ENCODE measurements around the gene KRTAP1-4.
"Not testable (repeated sequence)": the region's sequence is repeated elsewhere in the genome, so short reads cannot be mapped to it uniquely, and the experiment has no call there.

Gene KRTAP1-4

GRCh38 chr17:41029633-41030245, at the start of gene KRTAP1-4:
Gene KRTAP1-4 (minus strand): TSS chr17:41030195. CDS start chr17:41030078, 117 bp downstream.
- DNase-seq (ENCODE audit: low spot score): no peak

- no peak for DNase-seq (ENCODE audit: low spot score)
Measured at GRCh38 chr17:41076788-41077187, 46.8 kb upstream of the KRTAP1-4 start.

- no peak for DNase-seq (ENCODE audit: low spot score)
Measured at GRCh38 chr17:41073676-41074075, 43.7 kb upstream of the KRTAP1-4 start.

- DNase-seq (ENCODE audit: low spot score): no peak
Measured at GRCh38 chr17:41071606-41072360, 41.8 kb upstream of the KRTAP1-4 start.

GRCh38 chr17:41069031-41069430, 39.0 kb upstream of the KRTAP1-4 start:
- DNase-seq (ENCODE audit: low spot score): no peak

- DNase-seq (ENCODE audit: low spot score): no peak
Measured at GRCh38 chr17:41067281-41067680, 37.3 kb upstream of the KRTAP1-4 start.

GRCh38 chr17:41065829-41066624, 36.0 kb upstream of the KRTAP1-4 start, which contains the start of gene KRTAP2-4:
Gene KRTAP2-4 (minus strand): TSS chr17:41065879. CDS start chr17:41065845, 34 bp downstream.
- DNase-seq (ENCODE audit: low spot score): no peak

- DNase-seq (ENCODE audit: low spot score): not testable (repeated sequence)
Measured at GRCh38 chr17:41065016-41065689, 35.2 kb upstream of the KRTAP1-4 start.

GRCh38 chr17:41064301-41064700, 34.3 kb upstream of the KRTAP1-4 start:
- no peak for DNase-seq (ENCODE audit: low spot score)

- no peak for DNase-seq (ENCODE audit: low spot score)
Measured at GRCh38 chr17:41063449-41063848, 33.5 kb upstream of the KRTAP1-4 start.

GRCh38 chr17:41061964-41062363, 32.0 kb upstream of the KRTAP1-4 start:
- no peak for DNase-seq (ENCODE audit: low spot score)

- DNase-seq (ENCODE audit: low spot score): no peak
Measured at GRCh38 chr17:41060052-41060604, 30.1 kb upstream of the KRTAP1-4 start, which contains the start of gene KRTAP2-3. Gene KRTAP2-3 (minus strand): TSS chr17:41060114. CDS start chr17:41060050, 64 bp downstream.

GRCh38 chr17:41059276-41060051, 29.5 kb upstream of the KRTAP1-4 start:
- not testable (repeated sequence) for DNase-seq (ENCODE audit: low spot score)

GRCh38 chr17:41058741-41059140, 28.7 kb upstream of the KRTAP1-4 start:
- no peak for DNase-seq (ENCODE audit: low spot score)

GRCh38 chr17:41057547-41057946, 27.6 kb upstream of the KRTAP1-4 start:
- DNase-seq (ENCODE audit: low spot score): no peak

GRCh38 chr17:41055130-41055529, 25.1 kb upstream of the KRTAP1-4 start, which contains the start of gene KRTAP2-2:
Gene KRTAP2-2 (minus strand): TSS chr17:41055230. CDS start chr17:41055211, 19 bp downstream.
- DNase-seq (ENCODE audit: low spot score): not testable (repeated sequence)

- not testable (repeated sequence) for DNase-seq (ENCODE audit: low spot score)
Measured at GRCh38 chr17:41054556-41054955, 24.6 kb upstream of the KRTAP1-4 start.

GRCh38 chr17:41054025-41054424, 24.0 kb upstream of the KRTAP1-4 start:
- DNase-seq (ENCODE audit: low spot score): no peak

GRCh38 chr17:41052566-41052965, 22.6 kb upstream of the KRTAP1-4 start:
- DNase-seq (ENCODE audit: low spot score): no peak

GRCh38 chr17:41049110-41049509, 19.1 kb upstream of the KRTAP1-4 start:
- DNase-seq (ENCODE audit: low spot score): no peak

GRCh38 chr17:41048441-41048840, 18.4 kb upstream of the KRTAP1-4 start:
- no peak for DNase-seq (ENCODE audit: low spot score)

Data from germinal center (tissue), 1 donor.